HG02642 (cell line): ENCODE results near the gene SETD1B.
"Not testable (repeated sequence)": the region's sequence is repeated elsewhere in the genome, so short reads cannot be mapped to it uniquely, and the experiment has no call there.

Experiments used
- ATAC-seq: cut with Tn5 transposase; IDR thresholded peaks from one replicate; pipeline ENCODE4 v1.9.1; 2021; ENCODE audit warnings: mild to moderate bottlenecking; ENCODE audit not compliant: unreplicated experiment, poor library complexity

The SETD1B gene

GRCh38 chr12:121803861-121804416 is at the start of gene SETD1B:
SETD1B (plus strand) TSS chr12:121804009; CDS start chr12:121804738, 729 bp downstream.
- no peak for ATAC-seq

DNA sequence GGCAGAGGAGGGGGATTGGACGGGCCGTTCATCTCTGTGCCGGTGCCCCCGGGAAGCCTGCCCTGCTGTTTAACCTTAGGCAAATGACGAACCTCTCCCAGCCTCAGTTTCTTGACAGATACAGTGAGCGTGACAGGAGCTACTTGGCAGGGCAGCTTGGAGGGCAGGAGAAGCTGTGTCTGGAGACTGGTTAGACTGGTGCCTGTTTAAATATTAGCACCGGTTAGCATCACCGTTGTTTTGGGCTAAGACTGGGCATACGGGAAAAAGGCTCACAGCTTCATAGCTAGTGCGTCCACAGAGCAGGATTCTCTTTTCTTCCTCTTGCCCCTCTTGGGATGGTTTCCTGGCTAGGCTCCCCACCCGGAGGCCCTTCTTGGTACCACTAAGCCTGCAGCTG is 49.0 kb upstream of the SETD1B start:
- ATAC-seq: no peak

- ATAC-seq: no peak
Measured at GRCh38 chr12:121755591-121755990, 48.2 kb upstream of the SETD1B start.

GRCh38 chr12:121758536-121758935 is 45.3 kb upstream of the SETD1B start:
- ATAC-seq: not testable (repeated sequence)

- no peak for ATAC-seq
Measured at GRCh38 chr12:121762269-121762668, 41.5 kb upstream of the SETD1B start.

DNA sequence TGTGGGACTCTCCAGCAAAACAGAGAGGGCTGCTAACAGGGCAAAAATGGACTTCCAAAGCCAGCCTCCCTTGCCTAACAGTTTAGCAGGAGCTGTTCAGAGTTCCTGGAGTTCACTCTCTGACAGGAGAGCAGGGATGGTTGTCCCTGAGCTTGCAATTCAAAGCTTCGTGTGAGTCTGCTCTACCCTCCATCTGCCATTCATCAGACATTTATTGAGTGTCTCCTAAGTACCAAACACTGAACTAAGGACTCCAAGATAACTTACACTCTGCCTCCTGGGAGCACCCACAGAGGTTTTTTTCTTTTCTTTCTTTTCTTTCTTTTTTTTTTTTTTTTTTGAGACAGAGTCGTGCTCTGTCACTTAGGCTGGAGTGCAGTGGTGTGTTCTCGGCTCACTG is 39.0 kb upstream of the SETD1B start:
- no peak for ATAC-seq

- no peak for ATAC-seq
Measured at GRCh38 chr12:121765573-121765972, 38.2 kb upstream of the SETD1B start.

DNA sequence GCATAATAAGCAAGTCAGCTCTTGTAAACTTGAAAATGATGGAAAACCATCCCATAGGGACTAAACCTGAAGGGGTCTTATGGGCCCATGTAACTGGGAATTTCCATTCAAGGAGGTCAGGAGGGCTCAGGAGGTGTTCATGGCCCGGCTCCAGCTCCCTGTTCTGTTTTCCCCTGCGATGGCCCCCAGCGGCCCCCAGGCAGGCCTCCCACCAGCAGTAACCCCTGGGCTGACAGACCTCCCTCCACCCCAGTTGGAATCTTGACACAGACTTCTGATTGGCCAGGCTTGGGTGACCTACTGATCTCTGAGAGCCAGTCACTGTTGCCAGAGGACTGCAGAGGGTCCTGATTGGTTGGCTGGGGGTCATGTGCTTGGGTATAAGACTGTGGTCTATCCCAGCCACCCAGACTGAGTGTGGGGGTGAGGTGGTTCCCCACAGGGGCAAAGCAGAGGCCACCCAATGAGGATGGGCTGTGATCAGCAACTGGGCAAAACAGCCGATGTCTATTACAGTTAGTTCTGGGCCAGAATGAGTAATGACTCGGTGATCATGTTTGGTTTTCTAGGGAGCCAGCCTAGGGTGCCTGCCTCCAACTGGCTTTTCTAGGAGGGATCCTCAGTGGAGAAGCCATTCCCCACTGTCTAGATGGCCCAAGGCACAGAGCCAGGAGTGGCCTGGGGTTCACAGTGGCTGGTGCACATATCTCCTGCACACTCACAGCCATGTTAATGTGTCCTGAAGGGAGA is 37.3 kb upstream of the SETD1B start:
- ATAC-seq: no peak

GRCh38 chr12:121767525-121768016 is 36.2 kb upstream of the SETD1B start:
- no peak for ATAC-seq

DNA sequence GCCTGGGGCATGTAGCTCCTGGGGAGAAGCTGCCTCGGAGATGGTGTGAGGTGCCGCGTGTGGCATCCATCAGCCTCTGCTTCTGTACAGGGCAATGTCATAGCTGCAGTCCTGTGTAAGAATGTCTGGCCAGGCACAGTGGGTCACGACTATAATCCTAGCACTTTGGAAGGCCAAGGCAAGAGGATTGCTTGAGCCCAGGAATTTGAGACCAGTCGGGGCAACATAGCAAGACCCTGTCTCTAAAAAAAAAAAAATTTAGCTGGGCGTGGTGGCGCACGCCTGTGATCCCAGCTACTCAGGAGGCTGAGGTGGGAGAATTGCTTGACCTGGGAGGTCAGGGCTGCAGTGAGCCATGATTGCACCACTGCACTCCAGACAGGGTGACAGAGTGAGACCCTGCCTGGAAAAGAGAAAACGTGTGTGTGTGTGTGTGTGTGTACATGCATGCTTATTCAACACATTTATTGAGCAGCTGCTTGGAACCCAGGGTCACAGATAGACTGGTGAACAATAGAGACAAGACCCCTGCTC is 34.4 kb upstream of the SETD1B start:
- ATAC-seq: no peak

DNA sequence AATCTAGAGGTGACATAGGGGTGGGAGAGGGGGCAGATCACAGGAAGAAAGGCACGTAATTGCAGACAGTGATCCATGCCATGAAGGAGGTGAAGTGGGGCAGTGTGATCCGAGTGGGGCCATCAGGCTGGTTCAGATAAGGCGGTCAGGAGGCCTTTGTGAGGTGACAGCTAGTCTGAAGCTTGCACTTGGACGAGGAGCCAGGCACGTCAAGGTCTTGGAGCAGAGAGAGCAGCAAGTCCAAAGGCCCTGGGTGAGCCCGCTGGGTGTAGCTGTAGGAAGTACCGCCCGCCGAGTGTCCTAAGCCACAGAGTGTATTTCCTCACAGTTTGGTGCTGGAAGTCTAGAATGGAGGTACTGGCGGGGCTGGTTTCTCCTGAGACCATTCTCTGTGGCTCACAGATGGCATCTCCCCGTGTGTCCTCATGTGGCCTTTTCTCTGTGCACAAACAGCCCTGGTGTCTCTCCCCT is 33.9 kb upstream of the SETD1B start:
- no peak for ATAC-seq

- ATAC-seq: no peak
Measured at GRCh38 chr12:121770388-121770787, 33.4 kb upstream of the SETD1B start.

DNA sequence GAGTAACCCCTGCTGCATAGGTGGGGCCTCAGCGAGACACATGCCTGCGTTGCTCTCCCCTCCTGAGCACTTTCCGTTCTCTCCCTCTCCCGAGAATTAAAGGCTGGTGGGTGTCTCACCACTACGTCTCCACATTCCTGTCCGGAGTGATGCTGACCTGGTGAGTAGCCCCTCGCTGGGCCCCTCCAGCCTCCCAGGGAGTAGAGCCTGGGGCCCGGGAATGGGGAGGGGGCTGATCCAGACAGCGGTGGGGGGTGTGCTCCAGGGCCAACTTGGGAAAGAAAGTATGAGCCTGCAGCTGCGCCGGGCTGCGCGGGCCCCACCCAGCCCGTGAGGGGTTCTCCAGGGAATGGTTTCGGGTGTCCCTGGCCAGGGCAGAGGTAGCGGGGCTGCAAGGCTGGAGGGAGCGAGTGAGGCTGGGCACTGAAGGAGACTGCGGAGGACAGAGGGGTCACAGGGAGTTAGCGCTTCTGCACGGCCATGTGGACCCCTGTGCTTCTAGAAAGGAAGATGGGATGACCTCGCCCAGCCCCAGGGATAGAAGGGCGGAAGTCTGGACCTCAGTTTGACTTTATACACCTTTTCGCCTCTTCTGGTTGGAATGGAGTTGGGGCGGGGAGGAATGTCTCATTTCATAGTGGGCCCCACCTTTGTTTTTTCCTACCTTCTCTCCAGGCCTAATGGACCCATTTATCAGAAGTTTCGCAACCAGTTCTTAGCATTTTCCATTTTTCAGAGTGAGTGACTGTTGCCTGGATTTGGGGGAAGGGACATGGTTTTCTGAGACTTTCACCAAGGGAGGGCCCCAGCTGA is 32.8 kb upstream of the SETD1B start:
- no peak for ATAC-seq

DNA sequence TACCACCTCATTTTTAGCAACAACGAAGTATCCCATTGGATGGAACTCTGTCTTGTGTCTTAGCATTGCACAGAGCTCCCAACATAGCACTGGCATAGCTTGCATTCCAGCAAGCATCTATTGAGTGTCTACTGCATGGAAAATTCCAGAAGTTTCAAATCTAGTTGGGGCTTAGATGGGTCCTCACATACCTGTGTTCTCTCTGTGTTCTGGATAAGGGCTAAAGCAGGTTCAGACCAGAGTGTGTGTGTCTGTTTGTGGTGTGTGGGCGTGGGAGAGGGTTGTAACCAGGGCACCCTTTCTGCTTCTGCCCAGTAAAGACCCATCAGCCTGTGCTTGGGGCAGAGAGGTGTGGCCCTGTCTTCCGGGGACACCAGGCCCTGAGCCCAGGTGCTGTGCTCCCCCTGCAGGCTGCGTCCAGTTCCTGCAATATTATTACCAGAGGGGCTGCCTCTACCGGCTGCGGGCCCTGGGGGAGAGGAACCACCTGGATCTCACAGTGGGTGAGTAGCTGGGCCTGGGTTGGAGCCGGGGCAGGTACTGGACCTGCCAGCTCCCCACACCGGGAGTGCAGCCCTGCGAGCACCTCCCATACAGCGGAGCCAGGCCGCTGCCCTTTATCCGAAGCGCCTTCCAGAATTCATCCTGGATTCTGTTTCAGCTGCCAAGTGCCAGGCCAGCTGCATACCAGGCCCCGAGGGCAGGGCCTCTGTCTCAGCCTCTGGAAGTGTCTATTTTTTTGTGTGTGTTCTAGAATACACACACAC is 30.6 kb upstream of the SETD1B start:
- peak; percentile 72 for ATAC-seq

GRCh38 chr12:121774968-121775474 is 28.8 kb upstream of the SETD1B start:
- no peak for ATAC-seq

GRCh38 chr12:121775501-121775900 is 28.3 kb upstream of the SETD1B start:
- no peak for ATAC-seq

- peak; percentile 57 for ATAC-seq
Measured at GRCh38 chr12:121776190-121777098, 27.4 kb upstream of the SETD1B start.

GRCh38 chr12:121778567-121779421 is 25.0 kb upstream of the SETD1B start:
- ATAC-seq: no peak
